B cell (primary cell): ENCODE data around the gene HGFAC. TPM values are rescaled to one million over a fixed set of nuclear protein-coding genes. Genes with fewer than 3 reads are reported as not detected.

ENCODE experiments used
- ATAC-seq: fragments of 200-7000 bp; cut with Tn5 transposase; one replicate; pipeline ENCODE4 v1.10.0; 2021; ENCODE audit warnings: low read depth, mild to moderate bottlenecking, moderate number of reproducible peaks, moderate library complexity
- CTCF ChIA-PET: fragments of 350-600 bp; sonication (Branson Sonifier 250); formaldehyde crosslinking; loops from one replicate; lab custom pipeline; 2021; ENCODE audit warnings: antibody characterized with exemption, inconsistent platforms; lab: Charles Lee
- POLR2A ChIA-PET: fragments of 350-600 bp; sonication (Branson Sonifier 250); formaldehyde crosslinking; loops from one replicate; lab custom pipeline; 2021; ENCODE audit warnings: antibody characterized with exemption; lab: Charles Lee
- DNase-seq: peaks from one replicate; pipeline ENCODE4 v3.0.0; 2013
- H2AFZ ChIP-seq: 2 replicates; pipeline ENCODE4 v1.6.1; 2012; ENCODE audit warnings: mild to moderate bottlenecking, low read depth, low read length; ENCODE audit not compliant: insufficient read depth, poor library complexity, severe bottlenecking
- H3K27ac ChIP-seq, 2 donors: 1 replicate in 1 of 2; 2 replicates in 1 of 2; pipeline ENCODE4 v1.5.1; 2012 to 2013; ENCODE audit warnings: low read length in 2 of 2, mild to moderate bottlenecking in 2 of 2, moderate library complexity in 1 of 2
- H3K27me3 ChIP-seq, 4 experiments: fragments of 200-600 bp in 1 of 4; sonication (generic) in 1 of 4; replicated peaks in 1 of 4; 1 replicate in 2 of 4; 2 replicates in 2 of 4; pipeline versions ENCODE4 v1.6.1 to v1.7.0; 2013 to 2016; ENCODE audit warnings: low read length in 3 of 4, mild to moderate bottlenecking in 2 of 4, mixed read lengths in 1 of 4, moderate library complexity in 1 of 4; ENCODE audit not compliant: insufficient read depth in 4 of 4, control insufficient read depth in 3 of 4; ENCODE audit errors: control extremely low read depth in 1 of 4
- H3K36me3 ChIP-seq, 2 experiments: replicated peaks in 1 of 2; 1 replicate in 1 of 2; 2 replicates in 1 of 2; pipeline versions ENCODE4 v1.6.1 to v1.7.1; 2013; ENCODE audit warnings: low read length in 1 of 2; ENCODE audit not compliant: insufficient read depth in 2 of 2, control insufficient read depth in 1 of 2; ENCODE audit errors: control extremely low read depth in 1 of 2, extremely low read depth in 1 of 2
- H3K4me1 ChIP-seq, 2 donors: fragments of 200-600 bp in 1 of 2; sonication (generic) in 1 of 2; 1 replicate in 1 of 2; 2 replicates in 1 of 2; pipeline versions ENCODE4 v1.5.1 to v1.6.1; 2013 to 2017; ENCODE audit warnings: low read length in 2 of 2; ENCODE audit not compliant: control insufficient read depth in 2 of 2, insufficient read depth in 2 of 2
- H3K4me2 ChIP-seq: replicated peaks from 2 replicates; pipeline ENCODE3; 2012; ENCODE audit warnings: mild to moderate bottlenecking, low read depth, low read length; ENCODE audit not compliant: poor library complexity, severe bottlenecking
- H3K4me3 ChIP-seq, 5 experiments: fragments of 200-600 bp in 1 of 5; sonication (generic) in 1 of 5; 1 replicate in 3 of 5; 2 replicates in 2 of 5; pipeline versions ENCODE4 v1.5.1 to v1.7.0; 2011 to 2016; ENCODE audit warnings: low read length in 4 of 5, mild to moderate bottlenecking in 4 of 5, low read depth in 2 of 5, control low read depth in 1 of 5, moderate library complexity in 1 of 5; ENCODE audit not compliant: insufficient read depth in 1 of 5; ENCODE audit errors: control extremely low read depth in 1 of 5, extremely low read depth in 1 of 5
- H3K79me2 ChIP-seq: fragments of 200-600 bp; sonication (generic); one replicate; pipeline ENCODE4 v1.6.0; 2016; ENCODE audit warnings: low read length; ENCODE audit not compliant: control insufficient read depth, insufficient read depth
- H3K9ac ChIP-seq: fragments of 200-600 bp; sonication (generic); 2 replicates; pipeline ENCODE4 v1.6.1; 2017; ENCODE audit warnings: mild to moderate bottlenecking, low read length, moderate library complexity
- H3K9me3 ChIP-seq, 3 donors: one replicate each; pipeline versions ENCODE4 v1.6.1 to v1.7.1; 2013; ENCODE audit warnings: low read length in 2 of 3; ENCODE audit not compliant: control insufficient read depth in 2 of 3, insufficient read depth in 1 of 3; ENCODE audit errors: control extremely low read depth in 1 of 3
- H4K20me1 ChIP-seq: 2 replicates; pipeline ENCODE4 v1.6.0; 2012; ENCODE audit warnings: mild to moderate bottlenecking, low read length; ENCODE audit not compliant: insufficient read depth, control insufficient read depth, poor library complexity, severe bottlenecking
- H3K27ac Mint-ChIP-seq: one replicate; pipeline ENCODE4 v1.8.0; 2021; ENCODE audit warnings: mixed read lengths
- H3K27me3 Mint-ChIP-seq: one replicate; pipeline ENCODE4 v1.8.0; 2021; ENCODE audit warnings: mixed read lengths
- H3K4me1 Mint-ChIP-seq: one replicate; pipeline ENCODE4 v1.8.0; 2021; ENCODE audit warnings: mixed read lengths
- H3K4me3 Mint-ChIP-seq: one replicate; pipeline ENCODE4 v1.8.0; 2021; ENCODE audit warnings: mixed read lengths
- H3K9me3 Mint-ChIP-seq: one replicate; pipeline ENCODE4 v1.8.0; 2022; ENCODE audit warnings: mixed read lengths; ENCODE audit not compliant: insufficient read depth
- CTCF ChIP-seq: fragments of 200-600 bp; IDR thresholded peaks from one replicate; pipeline ENCODE4 v1.8.0; 2022; ENCODE audit warnings: antibody characterized with exemption, mild to moderate bottlenecking
- EZH2 ChIP-seq: IDR thresholded peaks from 2 replicates; pipeline ENCODE4 v1.6.1; 2012; ENCODE audit warnings: borderline replicate concordance, low read depth, mild to moderate bottlenecking, moderate library complexity, low read length; ENCODE audit not compliant: insufficient read depth, poor library complexity, severe bottlenecking
- WGBS: methylation state at CpG from one replicate; pipeline ENCODE4 v1.1.5; 2013; ENCODE audit warnings: missing lambda C conversion rate; ENCODE audit not compliant: insufficient coverage; 5-methylcytosine and 5-hydroxymethylcytosine counted together
- intact Hi-C: fragments of 100-400 bp; cut with micrococcal nuclease; formaldehyde crosslinking; loops from one replicate; pipeline ENCODE4 v1.10.0; 2022
- polyA plus RNA-seq: library from polyadenylated mRNA; depleted of rRNA; stranded (reverse); fragments of >200 nt; gene quantifications from 2 replicates; pipeline ENCODE4 v1.2.3, GENCODE V29; 2012
- total RNA-seq, 2 donors: library from RNA; stranded (reverse); fragments of 120-200 nt in 1 of 2; gene quantifications; 1 replicate in 1 of 2; 2 replicates in 1 of 2; pipeline versions ENCODE4 v1.2.3 to v1.2.4, GENCODE V29; 2013 to 2022

Gene HGFAC
- total and polyA plus RNA-seq, 2 donors (not counting 1 experiment from before 2014, with no cell fraction given), result not detected

DNA sequence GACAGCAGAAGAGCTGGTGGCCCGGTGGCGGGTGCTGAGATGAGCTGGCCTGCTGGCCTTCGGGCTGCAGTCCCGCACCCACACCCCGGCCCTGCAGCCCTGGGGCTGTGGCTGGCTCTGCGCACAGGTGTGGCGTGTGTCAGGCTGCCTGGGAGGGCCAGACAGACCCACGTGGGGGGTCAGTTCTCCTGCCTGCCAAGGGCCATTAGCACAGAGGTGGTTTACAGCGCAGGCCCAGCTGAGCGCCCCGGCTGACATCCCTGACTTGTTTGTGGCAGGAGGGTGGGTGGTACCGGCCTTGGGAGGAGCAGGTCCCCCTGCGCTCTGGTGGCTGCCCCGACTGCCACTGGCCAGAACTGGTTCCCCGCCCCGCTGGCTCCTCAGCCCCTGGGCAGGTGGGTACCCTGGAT, 9.4 kb upstream of the HGFAC start:
- intact Hi-C loops, result no loop called here
- no peaks in the 10 kb centered on the region for H3K79me2 ChIP-seq
- no peaks in the 10 kb centered on the region for H3K27me3 Mint-ChIP-seq
- H3K9ac ChIP-seq, result no peak overlapping the region
- no peak overlapping the region for H3K4me2 ChIP-seq
- ChIA-PET CTCF (no interaction called here), POLR2A (no interaction called here)
- H3K4me1 Mint-ChIP-seq, result no peaks in the 10 kb centered on the region
- H2AFZ ChIP-seq, result no peak overlapping the region
- no peak overlapping the region for H3K4me3 ChIP-seq
- ATAC-seq, result no peak
- no peak overlapping the region for H3K27ac Mint-ChIP-seq
- H3K4me3 Mint-ChIP-seq, result no peak overlapping the region
- H3K9me3 ChIP-seq, result no peaks in the 10 kb centered on the region
- no peaks in the 10 kb centered on the region for H3K27me3 ChIP-seq
- H4K20me1 ChIP-seq, result no peaks in the 10 kb centered on the region
- TF ChIP-seq EZH2 (no peak), CTCF (no peak)
- H3K9me3 Mint-ChIP-seq, result no peaks in the 10 kb centered on the region
- H3K36me3 ChIP-seq, result no peaks in the 10 kb centered on the region
- H3K4me1 ChIP-seq, result no peaks in the 10 kb centered on the region
- DNase-seq, result no peak
- no peak overlapping the region for H3K27ac ChIP-seq
- WGBS, result 89% methylated on average over 15 of the region's 16 CpGs

GRCh38 chr4:3433138-3433869, 8.5 kb upstream of the HGFAC start:
- no peak overlapping the region for H2AFZ ChIP-seq
- ChIA-PET CTCF (interaction anchor here (2.5 kb wide), 1 partner anchor 87 kb away, joined by 9 read pairs; no protein-coding TSS in a partner anchor), POLR2A (no interaction called here)
- TF ChIP-seq CTCF (no peak), EZH2 (no peak)
- H3K9me3 ChIP-seq, result no peaks in the 10 kb centered on the region
- ATAC-seq (no peak), DNase-seq (no peak)
- Mint-ChIP-seq H3K4me1 (no peaks in the 10 kb centered on the region), H3K4me3 (no peak overlapping the region), H3K9me3 (no peaks in the 10 kb centered on the region), H3K27me3 (no peaks in the 10 kb centered on the region), H3K27ac (no peak overlapping the region)
- intact Hi-C loops, result no loop called here
- no peak overlapping the region for H3K27ac ChIP-seq
- H3K4me3 ChIP-seq, result no peak overlapping the region
- no peaks in the 10 kb centered on the region for H3K36me3 ChIP-seq
- H3K9ac ChIP-seq, result no peak overlapping the region
- H3K79me2 ChIP-seq, result no peaks in the 10 kb centered on the region
- H3K4me1 ChIP-seq, result no peaks in the 10 kb centered on the region
- H3K27me3 ChIP-seq, result no peaks in the 10 kb centered on the region
- WGBS, result 96% methylated on average over 29 of the region's 32 CpGs
- H4K20me1 ChIP-seq, result no peaks in the 10 kb centered on the region
- H3K4me2 ChIP-seq, result no peak overlapping the region
